Measurements from ENCODE around the gene ATP5F1E.

- TF ChIP-seq ZNF747 (tag by site-specific recombination; IDR thresholded peaks at IDR 0.05), result no peak
- no peak for TF ChIP-seq ZBTB10 (tag by site-specific recombination; IDR thresholded peaks at IDR 0.05)
- no peak for TF ChIP-seq ZNF558 (tag by site-specific recombination; IDR thresholded peaks at IDR 0.05)
- no peak for TF ChIP-seq CTCF (tag by site-specific recombination; IDR thresholded peaks at IDR 0.05)
- TF ChIP-seq REPIN1 (tag by site-specific recombination; IDR thresholded peaks at IDR 0.05; ENCODE audit: low read depth), result no peak
- TF ChIP-seq, protein P1, sequence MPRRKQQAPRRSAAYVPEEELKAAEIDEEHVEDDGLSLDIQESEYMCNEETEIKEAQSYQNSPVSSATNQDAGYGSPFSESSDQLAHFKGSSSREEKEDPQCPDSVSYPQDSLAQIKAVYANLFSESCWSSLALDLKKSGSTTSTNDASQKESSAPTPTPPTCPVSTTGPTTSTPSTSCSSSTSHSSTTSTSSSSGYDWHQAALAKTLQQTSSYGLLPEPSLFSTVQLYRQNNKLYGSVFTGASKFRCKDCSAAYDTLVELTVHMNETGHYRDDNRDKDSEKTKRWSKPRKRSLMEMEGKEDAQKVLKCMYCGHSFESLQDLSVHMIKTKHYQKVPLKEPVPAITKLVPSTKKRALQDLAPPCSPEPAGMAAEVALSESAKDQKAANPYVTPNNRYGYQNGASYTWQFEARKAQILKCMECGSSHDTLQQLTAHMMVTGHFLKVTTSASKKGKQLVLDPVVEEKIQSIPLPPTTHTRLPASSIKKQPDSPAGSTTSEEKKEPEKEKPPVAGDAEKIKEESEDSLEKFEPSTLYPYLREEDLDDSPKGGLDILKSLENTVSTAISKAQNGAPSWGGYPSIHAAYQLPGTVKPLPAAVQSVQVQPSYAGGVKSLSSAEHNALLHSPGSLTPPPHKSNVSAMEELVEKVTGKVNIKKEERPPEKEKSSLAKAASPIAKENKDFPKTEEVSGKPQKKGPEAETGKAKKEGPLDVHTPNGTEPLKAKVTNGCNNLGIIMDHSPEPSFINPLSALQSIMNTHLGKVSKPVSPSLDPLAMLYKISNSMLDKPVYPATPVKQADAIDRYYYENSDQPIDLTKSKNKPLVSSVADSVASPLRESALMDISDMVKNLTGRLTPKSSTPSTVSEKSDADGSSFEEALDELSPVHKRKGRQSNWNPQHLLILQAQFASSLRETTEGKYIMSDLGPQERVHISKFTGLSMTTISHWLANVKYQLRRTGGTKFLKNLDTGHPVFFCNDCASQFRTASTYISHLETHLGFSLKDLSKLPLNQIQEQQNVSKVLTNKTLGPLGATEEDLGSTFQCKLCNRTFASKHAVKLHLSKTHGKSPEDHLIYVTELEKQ (tag by site-specific recombination; IDR thresholded peaks at IDR 0.05; ENCODE audit: borderline replicate concordance), result no peak
- TF ChIP-seq PATZ1 (tag by site-specific recombination; IDR thresholded peaks at IDR 0.05), result no peak
These were observed 46.5 kb downstream of the ATP5F1E start for GRCh38 chr20:58985656-58986055.

Data from HEK293 (cell line).